Measurements from ENCODE around the gene LCP2. TPM values are rescaled to one million over a fixed set of nuclear protein-coding genes. Genes with fewer than 3 reads are reported as not detected.
A peak's percentile ranks its signal among the peaks of the same experiment; 100 is the strongest.

LCP2 gene
- total and polyA plus RNA-seq, 7 experiments from 2014 or later: 189 to 414 (median 295) TPM

DNA sequence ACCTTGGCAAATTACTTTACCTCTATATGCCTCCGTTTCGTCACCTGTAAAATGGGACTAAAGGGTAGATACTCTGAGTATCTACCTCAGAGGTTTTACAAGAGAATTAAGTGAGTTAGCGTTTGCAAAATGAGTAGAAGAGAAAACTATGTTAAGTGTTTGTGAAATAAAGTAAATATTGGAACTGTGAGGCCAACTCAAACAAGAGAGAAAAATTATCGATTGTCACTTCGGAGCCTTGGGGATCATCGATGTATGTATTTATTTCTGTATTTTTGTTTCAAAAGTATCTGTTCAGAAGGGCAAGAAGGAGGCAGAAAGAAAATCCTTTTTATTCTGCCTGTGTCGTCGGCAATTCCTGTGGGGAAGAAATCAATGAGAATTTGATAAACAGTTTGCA lies 90.6 kb downstream of the LCP2 start:
- Mint-ChIP-seq H3K9me3 (peaks cover 0 to 7% (median 3%) of the 10 kb centered on the region in 11 donors), H3K4me1 (no peaks in the 10 kb centered on the region), H3K27me3 (peaks cover 0 to 57% (median 16%) of the 10 kb centered on the region in 5 donors), H3K27ac (no peak overlapping the region), H3K4me3 (no peak overlapping the region), H3K36me3 (peaks cover 0 to 4% (median 0%) of the 10 kb centered on the region in 5 donors)
- intact Hi-C loops (cut with micrococcal nuclease): no loop called here
- ChIA-PET CTCF (no interaction called here), POLR2A (no interaction called here)
- no peak overlapping the region for H3K27ac ChIP-seq (ENCODE audit: low read depth, low read length)
- ATAC-seq: no peak
- H3K9me3 ChIP-seq (ENCODE audit: control insufficient read depth in 2 of 3, low read length in 3 of 3): no peaks in the 10 kb centered on the region
- no peak overlapping the region for H3K4me3 ChIP-seq (ENCODE audit: low read length)
- no peaks in the 10 kb centered on the region for H3K36me3 ChIP-seq (ENCODE audit: control insufficient read depth in 2 of 3, insufficient read depth in 3 of 3, low read length in 3 of 3)
- H3K4me1 ChIP-seq (ENCODE audit: control insufficient read depth in 2 of 2, insufficient read depth in 2 of 2, low read length in 2 of 2): no peaks in the 10 kb centered on the region
- H3K27me3 ChIP-seq (ENCODE audit: control insufficient read depth in 2 of 2, insufficient read depth in 2 of 2, low read length in 2 of 2): no peaks in the 10 kb centered on the region
- no peak for DNase-seq

DNA sequence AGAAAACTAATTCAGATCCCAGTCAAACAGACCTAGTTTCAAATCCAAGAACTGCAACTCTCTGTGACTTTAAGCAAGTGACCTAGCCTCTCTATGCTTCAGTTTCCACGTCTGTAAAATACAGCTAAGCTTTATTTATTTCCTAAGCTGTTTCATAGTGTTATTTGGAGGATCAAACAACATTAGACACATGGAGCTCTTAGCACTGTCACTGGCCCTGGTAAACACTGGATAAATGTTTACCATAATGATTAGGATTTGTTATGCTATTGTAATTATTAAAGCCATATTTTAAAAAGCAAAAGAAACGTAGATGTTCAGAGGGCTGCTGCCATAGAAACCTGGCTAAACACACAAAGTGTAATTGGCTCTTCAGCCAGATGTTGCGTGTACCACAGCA lies 91.4 kb downstream of the LCP2 start:
- Histone ChIP-seq H3K36me3 (ENCODE audit: control insufficient read depth in 2 of 3, insufficient read depth in 3 of 3, low read length in 3 of 3) (no peaks in the 10 kb centered on the region), H3K9me3 (ENCODE audit: control insufficient read depth in 2 of 3, low read length in 3 of 3) (no peaks in the 10 kb centered on the region), H3K4me1 (ENCODE audit: control insufficient read depth in 2 of 2, insufficient read depth in 2 of 2, low read length in 2 of 2) (no peaks in the 10 kb centered on the region), H3K27ac (ENCODE audit: low read depth, low read length) (no peak overlapping the region), H3K27me3 (ENCODE audit: control insufficient read depth in 2 of 2, insufficient read depth in 2 of 2, low read length in 2 of 2) (no peaks in the 10 kb centered on the region), H3K4me3 (ENCODE audit: low read length) (no peak overlapping the region)
- POLR2A ChIA-PET: no interaction called here
- Mint-ChIP-seq H3K4me3 (no peak overlapping the region), H3K4me1 (no peaks in the 10 kb centered on the region), H3K27me3 (peaks cover 0 to 53% (median 16%) of the 10 kb centered on the region in 5 donors), H3K9me3 (peaks cover 0 to 7% (median 3%) of the 10 kb centered on the region in 11 donors), H3K27ac (no peak overlapping the region), H3K36me3 (peaks cover 0 to 4% (median 0%) of the 10 kb centered on the region in 5 donors)
- CTCF ChIA-PET: no interaction called here
- DNase-seq (no peak), ATAC-seq (no peak)
- intact Hi-C loops (cut with micrococcal nuclease): no loop called here

DNA sequence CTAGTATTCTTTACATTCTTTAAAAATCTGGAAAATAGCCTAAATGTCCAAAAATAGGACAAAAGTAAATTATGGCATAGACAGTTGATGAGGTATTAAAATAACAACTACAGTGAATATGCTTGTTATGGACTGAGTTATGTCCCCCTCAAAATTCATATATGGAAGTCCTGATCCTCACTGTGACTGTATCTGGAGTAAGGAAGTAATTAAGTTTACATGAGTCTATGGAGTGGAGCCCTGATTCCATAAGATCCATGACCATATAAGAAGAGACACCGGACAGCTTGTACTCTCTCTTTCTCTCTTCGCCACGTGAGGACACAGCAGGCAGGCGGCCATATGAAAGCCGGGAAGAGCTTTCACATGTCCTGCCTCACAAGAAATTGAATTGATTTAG lies 93.4 kb downstream of the LCP2 start:
- ATAC-seq (no peak), DNase-seq (no peak)
- H3K4me1 ChIP-seq (ENCODE audit: control insufficient read depth in 2 of 2, insufficient read depth in 2 of 2, low read length in 2 of 2): no peaks in the 10 kb centered on the region
- CTCF ChIA-PET: interaction anchor here (1.6 kb wide), 1 partner anchor 8 kb away, joined by 3 read pairs; no protein-coding TSS in a partner anchor
- Mint-ChIP-seq H3K27ac (no peak overlapping the region), H3K36me3 (no peaks in the 10 kb centered on the region), H3K4me3 (no peak overlapping the region), H3K4me1 (no peaks in the 10 kb centered on the region), H3K27me3 (peaks cover 0 to 37% (median 7%) of the 10 kb centered on the region in 5 donors), H3K9me3 (no peaks in the 10 kb centered on the region)
- intact Hi-C loops (cut with micrococcal nuclease): no loop called here
- no peak overlapping the region for H3K27ac ChIP-seq (ENCODE audit: low read depth, low read length)
- H3K9me3 ChIP-seq (ENCODE audit: control insufficient read depth in 2 of 3, low read length in 3 of 3): no peaks in the 10 kb centered on the region
- H3K4me3 ChIP-seq (ENCODE audit: low read length): no peak overlapping the region
- POLR2A ChIA-PET: no interaction called here
- H3K27me3 ChIP-seq (ENCODE audit: control insufficient read depth in 2 of 2, insufficient read depth in 2 of 2, low read length in 2 of 2): no peaks in the 10 kb centered on the region
- no peaks in the 10 kb centered on the region for H3K36me3 ChIP-seq (ENCODE audit: control insufficient read depth in 2 of 3, insufficient read depth in 3 of 3, low read length in 3 of 3)

DNA sequence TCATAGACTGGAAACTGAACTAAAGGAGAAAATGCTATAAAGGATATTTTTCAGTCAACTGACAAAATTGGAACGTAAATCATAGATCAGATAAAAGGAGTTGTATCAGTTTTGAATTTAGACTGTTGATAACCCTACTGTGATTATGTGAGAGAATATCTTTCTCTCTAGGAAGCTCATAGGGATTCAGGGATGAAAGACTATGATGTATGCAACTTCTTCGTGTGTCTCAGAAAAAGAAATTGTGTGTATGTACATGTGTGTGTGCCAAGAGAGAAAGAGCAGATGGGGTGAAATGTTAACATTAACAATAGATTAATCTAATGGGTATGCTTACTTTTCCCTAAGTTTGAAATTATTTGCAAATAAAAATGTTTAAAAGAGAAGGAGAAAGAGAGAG lies 95.5 kb downstream of the LCP2 start:
- intact Hi-C loops (cut with micrococcal nuclease): no loop called here
- H3K36me3 ChIP-seq (ENCODE audit: control insufficient read depth in 2 of 3, insufficient read depth in 3 of 3, low read length in 3 of 3): no peaks in the 10 kb centered on the region
- H3K27me3 ChIP-seq (ENCODE audit: control insufficient read depth in 2 of 2, insufficient read depth in 2 of 2, low read length in 2 of 2): no peaks in the 10 kb centered on the region
- Mint-ChIP-seq H3K27me3 (peaks cover 0 to 30% (median 7%) of the 10 kb centered on the region in 5 donors), H3K4me1 (no peaks in the 10 kb centered on the region), H3K36me3 (no peaks in the 10 kb centered on the region), H3K27ac (no peak overlapping the region), H3K4me3 (no peak overlapping the region), H3K9me3 (no peaks in the 10 kb centered on the region)
- no peaks in the 10 kb centered on the region for H3K4me1 ChIP-seq (ENCODE audit: control insufficient read depth in 2 of 2, insufficient read depth in 2 of 2, low read length in 2 of 2)
- H3K27ac ChIP-seq (ENCODE audit: low read depth, low read length): no peak overlapping the region
- H3K4me3 ChIP-seq (ENCODE audit: low read length): no peak overlapping the region
- POLR2A ChIA-PET: no interaction called here
- CTCF ChIA-PET: no interaction called here
- no peak for ATAC-seq
- no peak for DNase-seq
- H3K9me3 ChIP-seq (ENCODE audit: control insufficient read depth in 2 of 3, low read length in 3 of 3): no peaks in the 10 kb centered on the region

DNA sequence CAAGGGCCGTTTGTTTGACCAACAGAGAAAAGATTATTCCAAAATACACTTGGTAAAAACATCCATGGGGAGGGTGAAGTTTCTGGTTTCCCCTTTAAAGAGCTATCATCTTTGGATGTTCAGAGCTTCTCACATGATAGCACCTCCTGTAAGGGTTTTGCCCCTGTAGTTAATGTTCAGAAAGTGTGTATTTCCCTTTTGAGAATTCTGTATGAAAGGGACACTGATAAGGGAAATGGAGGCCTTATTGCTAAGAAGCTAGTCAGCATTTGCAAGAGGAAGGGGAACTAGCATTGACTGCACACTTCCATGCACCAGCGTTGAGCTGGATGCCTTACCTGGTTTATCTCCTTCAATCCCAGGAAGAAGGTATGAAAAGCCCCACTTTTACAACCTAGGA lies 96.3 kb downstream of the LCP2 start:
- intact Hi-C loops (cut with micrococcal nuclease): no loop called here

DNA sequence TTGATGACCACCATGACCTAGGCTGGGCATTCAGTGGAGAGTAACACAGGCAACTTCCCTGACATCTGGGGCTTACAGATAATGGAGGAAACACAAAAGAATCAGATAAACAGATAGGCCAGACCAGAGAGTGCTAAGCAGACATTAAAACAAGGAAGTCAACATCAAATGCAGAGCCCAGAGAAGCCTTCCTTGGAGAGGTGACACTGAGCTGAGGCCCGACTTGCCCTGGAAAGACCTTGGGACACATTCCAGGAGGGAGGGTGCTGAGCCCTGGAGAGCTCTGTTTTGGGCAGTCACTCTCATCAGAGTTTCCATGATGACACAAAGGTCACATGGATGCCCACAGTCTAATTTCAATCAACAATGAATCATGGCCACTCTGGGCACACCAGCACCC lies 96.7 kb downstream of the LCP2 start:
- no peaks in the 10 kb centered on the region for H3K27me3 ChIP-seq (ENCODE audit: control insufficient read depth in 2 of 2, insufficient read depth in 2 of 2, low read length in 2 of 2)
- DNase-seq (no peak), ATAC-seq (no peak)
- intact Hi-C loops (cut with micrococcal nuclease): no loop called here
- CTCF ChIA-PET: no interaction called here
- peak overlapping the region in 1 of 9 donors; percentile 7 for H3K27ac Mint-ChIP-seq
- no peaks in the 10 kb centered on the region for H3K4me1 ChIP-seq (ENCODE audit: control insufficient read depth in 2 of 2, insufficient read depth in 2 of 2, low read length in 2 of 2)
- no peak overlapping the region for H3K4me3 ChIP-seq (ENCODE audit: low read length)
- no peak overlapping the region for H3K4me3 Mint-ChIP-seq
- no peaks in the 10 kb centered on the region for H3K36me3 ChIP-seq (ENCODE audit: control insufficient read depth in 2 of 3, insufficient read depth in 3 of 3, low read length in 3 of 3)
- POLR2A ChIA-PET: no interaction called here
- no peaks in the 10 kb centered on the region for H3K36me3 Mint-ChIP-seq
- H3K9me3 ChIP-seq (ENCODE audit: control insufficient read depth in 2 of 3, low read length in 3 of 3): no peaks in the 10 kb centered on the region
- no peaks in the 10 kb centered on the region for H3K9me3 Mint-ChIP-seq
- peaks cover 0 to 26% (median 7%) of the 10 kb centered on the region in 5 donors for H3K27me3 Mint-ChIP-seq
- H3K27ac ChIP-seq (ENCODE audit: low read depth, low read length): no peak overlapping the region
- H3K4me1 Mint-ChIP-seq: no peaks in the 10 kb centered on the region

More for the DNA sequence above, 96.3 kb downstream of the LCP2 start:
- ChIA-PET POLR2A (no interaction called here), CTCF (no interaction called here)
- DNase-seq: no peak
- no peak overlapping the region for H3K27ac ChIP-seq (ENCODE audit: low read depth, low read length)
- Mint-ChIP-seq H3K27me3 (peaks cover 0 to 26% (median 7%) of the 10 kb centered on the region in 5 donors), H3K4me3 (no peak overlapping the region), H3K4me1 (no peaks in the 10 kb centered on the region), H3K27ac (peak overlapping the region in 1 of 9 donors; percentile 7), H3K9me3 (no peaks in the 10 kb centered on the region), H3K36me3 (no peaks in the 10 kb centered on the region)
- no peak for ATAC-seq
- H3K27me3 ChIP-seq (ENCODE audit: control insufficient read depth in 2 of 2, insufficient read depth in 2 of 2, low read length in 2 of 2): no peaks in the 10 kb centered on the region
- no peak overlapping the region for H3K4me3 ChIP-seq (ENCODE audit: low read length)
- no peaks in the 10 kb centered on the region for H3K9me3 ChIP-seq (ENCODE audit: control insufficient read depth in 2 of 3, low read length in 3 of 3)
- H3K36me3 ChIP-seq (ENCODE audit: control insufficient read depth in 2 of 3, insufficient read depth in 3 of 3, low read length in 3 of 3): no peaks in the 10 kb centered on the region
- no peaks in the 10 kb centered on the region for H3K4me1 ChIP-seq (ENCODE audit: control insufficient read depth in 2 of 2, insufficient read depth in 2 of 2, low read length in 2 of 2)
